ENCODE measurements around the gene MRM1. TPM values are rescaled to one million over a fixed set of nuclear protein-coding genes. Genes with fewer than 3 reads are reported as not detected.
A peak's percentile ranks its signal among the peaks of the same experiment; 100 is the strongest.

MRM1 gene
- total and polyA plus RNA-seq, 4 donors = 2.1 to 4.3 (median 3.1) TPM

DNA sequence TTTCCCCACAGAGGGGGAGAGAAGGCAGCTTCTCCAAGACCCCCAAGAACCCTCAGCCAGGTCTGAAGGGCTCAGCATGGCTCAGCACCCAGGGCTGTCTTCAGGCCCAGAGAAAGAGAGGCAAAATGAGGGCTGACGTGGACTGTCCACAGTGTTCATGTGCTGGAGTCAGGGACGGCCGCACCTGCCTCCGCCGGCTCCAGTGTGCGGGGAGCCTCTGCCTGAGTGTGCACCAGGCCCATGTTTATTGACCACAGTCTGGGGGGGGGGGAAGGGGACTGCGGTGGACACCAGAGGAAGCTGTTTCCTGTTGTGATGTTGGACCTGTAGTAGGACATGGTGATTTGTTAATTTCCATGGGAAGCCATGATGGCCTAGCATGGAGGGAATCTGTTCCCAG lies 6.9 kb downstream of the MRM1 start:
- intact Hi-C loops (cut with DNase I) = no loop called here
- Histone ChIP-seq H3K36me3 (ENCODE audit: control insufficient read depth in 1 of 2, insufficient read depth in 2 of 2, low read length in 1 of 2) (no peaks in the 10 kb centered on the region), H3K27ac (ENCODE audit: low read depth in 1 of 2, low read length in 2 of 2) (no peak overlapping the region), H3K9me3 (ENCODE audit: control insufficient read depth, low read length) (no peaks in the 10 kb centered on the region), H3K4me1 (ENCODE audit: control insufficient read depth in 1 of 2, insufficient read depth in 2 of 2, low read length in 2 of 2) (no peaks in the 10 kb centered on the region), H3K4me3 (ENCODE audit: low read length in 2 of 2) (no peak overlapping the region), H3K27me3 (ENCODE audit: control insufficient read depth in 1 of 2, insufficient read depth in 2 of 2, low read length in 1 of 2) (no peaks in the 10 kb centered on the region)
- DNase-seq (peak in 1 of 2 donors; percentile 59), ATAC-seq (ENCODE audit: low FRiP score) (no peak)
- 84 to 86% methylated on average over 7 of the region's 7 CpGs for WGBS, 2 donors

DNA sequence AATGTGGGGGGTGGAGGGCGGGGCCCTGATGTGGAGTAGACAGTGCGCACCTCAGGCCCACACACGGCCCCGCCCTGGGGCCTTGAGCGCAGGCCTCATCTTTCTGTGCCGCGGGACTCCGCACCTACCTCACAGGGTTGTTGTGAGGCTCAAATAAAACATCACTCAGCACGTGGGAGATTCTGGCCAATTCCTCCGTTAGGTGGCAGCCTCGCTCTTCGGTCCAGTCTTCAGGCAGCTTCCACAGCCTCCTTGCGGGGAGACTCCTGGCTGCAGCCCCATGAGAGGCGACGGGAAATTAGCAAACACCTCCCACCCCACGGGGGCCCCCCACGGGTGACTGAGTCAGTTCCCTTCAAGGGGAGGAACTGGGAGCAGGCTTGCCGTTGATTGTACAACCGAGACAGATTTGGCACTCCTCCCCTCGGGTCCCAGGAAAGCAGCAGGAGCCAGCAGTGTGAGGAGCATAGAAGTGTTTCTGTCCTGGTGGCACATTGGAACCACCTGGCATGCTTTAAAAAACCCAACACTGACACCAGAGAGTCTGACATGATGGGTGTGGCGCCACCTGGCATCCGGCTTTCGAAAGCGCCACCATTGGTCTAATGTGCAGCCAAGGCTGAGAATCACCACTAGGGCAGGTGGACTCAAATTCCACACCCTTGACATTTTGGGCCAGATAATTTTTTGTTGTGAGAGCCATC lies 7.6 kb downstream of the MRM1 start:
- Histone ChIP-seq H3K36me3 (ENCODE audit: control insufficient read depth in 1 of 2, insufficient read depth in 2 of 2, low read length in 1 of 2) (no peaks in the 10 kb centered on the region), H3K4me3 (ENCODE audit: low read length in 2 of 2) (no peak overlapping the region), H3K9me3 (ENCODE audit: control insufficient read depth, low read length) (no peaks in the 10 kb centered on the region), H3K27ac (ENCODE audit: low read depth in 1 of 2, low read length in 2 of 2) (no peak overlapping the region), H3K4me1 (ENCODE audit: control insufficient read depth in 1 of 2, insufficient read depth in 2 of 2, low read length in 2 of 2) (no peaks in the 10 kb centered on the region), H3K27me3 (ENCODE audit: control insufficient read depth in 1 of 2, insufficient read depth in 2 of 2, low read length in 1 of 2) (no peaks in the 10 kb centered on the region)
- intact Hi-C loops (cut with DNase I) = no loop called here
- DNase-seq = peak; percentile 63 to 80
- ATAC-seq (ENCODE audit: low FRiP score) = no peak
- 29 to 31% methylated on average over 24 of the region's 24 CpGs for WGBS, 2 donors

DNA sequence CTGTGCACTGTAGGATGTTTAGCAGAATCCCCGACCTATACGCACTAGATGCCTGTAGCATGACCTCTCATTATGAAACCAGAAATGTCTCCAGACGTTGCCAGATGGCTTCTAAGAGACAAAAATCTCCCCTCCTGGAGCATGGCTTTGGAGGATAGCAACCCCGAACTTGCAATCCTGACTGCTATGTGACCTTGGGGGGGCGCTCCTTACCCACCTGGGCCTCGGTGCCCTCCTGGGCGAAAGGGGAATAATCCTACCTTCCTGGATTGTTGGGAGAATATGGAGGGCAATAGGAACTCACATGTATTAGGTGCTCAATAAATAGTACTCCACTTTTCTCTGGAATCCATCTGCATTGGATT lies 8.1 kb downstream of the MRM1 start:
- intact Hi-C loops (cut with DNase I) = no loop called here
- WGBS, 2 donors = 74 to 77% methylated on average over 7 of the region's 7 CpGs
- Histone ChIP-seq H3K27me3 (ENCODE audit: control insufficient read depth in 1 of 2, insufficient read depth in 2 of 2, low read length in 1 of 2) (no peaks in the 10 kb centered on the region), H3K4me1 (ENCODE audit: control insufficient read depth in 1 of 2, insufficient read depth in 2 of 2, low read length in 2 of 2) (no peaks in the 10 kb centered on the region), H3K4me3 (ENCODE audit: low read length in 2 of 2) (no peak overlapping the region), H3K27ac (ENCODE audit: low read depth in 1 of 2, low read length in 2 of 2) (no peak overlapping the region), H3K36me3 (ENCODE audit: control insufficient read depth in 1 of 2, insufficient read depth in 2 of 2, low read length in 1 of 2) (no peaks in the 10 kb centered on the region), H3K9me3 (ENCODE audit: control insufficient read depth, low read length) (no peaks in the 10 kb centered on the region)
- ATAC-seq (ENCODE audit: low FRiP score) = no peak
- no peak for DNase-seq

DNA sequence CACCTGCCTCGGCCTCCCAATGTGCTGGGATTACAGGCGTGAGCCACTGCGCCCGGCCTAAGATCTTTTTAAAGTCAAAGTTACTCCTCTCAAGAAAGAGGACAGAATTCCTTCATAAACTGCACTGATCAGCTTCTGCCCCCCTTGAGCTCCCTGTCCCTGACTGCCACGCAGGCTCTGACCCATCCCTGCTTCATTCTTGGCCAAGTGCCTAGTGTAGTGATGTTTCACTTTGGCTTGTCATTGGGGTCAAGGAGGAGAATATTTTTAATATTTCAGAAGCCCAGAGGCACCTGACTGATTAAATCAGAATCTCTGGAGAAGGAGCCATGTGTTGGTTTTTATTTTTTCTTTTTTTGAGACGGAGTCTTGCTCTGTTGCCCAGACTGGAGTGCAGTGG lies 9.1 kb downstream of the MRM1 start:
- Histone ChIP-seq H3K4me3 (ENCODE audit: low read length in 2 of 2) (no peak overlapping the region), H3K9me3 (ENCODE audit: control insufficient read depth, low read length) (no peaks in the 10 kb centered on the region), H3K36me3 (ENCODE audit: control insufficient read depth in 1 of 2, insufficient read depth in 2 of 2, low read length in 1 of 2) (no peaks in the 10 kb centered on the region), H3K27me3 (ENCODE audit: control insufficient read depth in 1 of 2, insufficient read depth in 2 of 2, low read length in 1 of 2) (no peaks in the 10 kb centered on the region), H3K27ac (ENCODE audit: low read depth in 1 of 2, low read length in 2 of 2) (no peak overlapping the region), H3K4me1 (ENCODE audit: control insufficient read depth in 1 of 2, insufficient read depth in 2 of 2, low read length in 2 of 2) (no peaks in the 10 kb centered on the region)
- DNase-seq = no peak
- intact Hi-C loops (cut with DNase I) = no loop called here
- WGBS, 2 donors = 78 to 81% methylated on average over 6 of the region's 6 CpGs
- ATAC-seq (ENCODE audit: low FRiP score) = no peak

DNA sequence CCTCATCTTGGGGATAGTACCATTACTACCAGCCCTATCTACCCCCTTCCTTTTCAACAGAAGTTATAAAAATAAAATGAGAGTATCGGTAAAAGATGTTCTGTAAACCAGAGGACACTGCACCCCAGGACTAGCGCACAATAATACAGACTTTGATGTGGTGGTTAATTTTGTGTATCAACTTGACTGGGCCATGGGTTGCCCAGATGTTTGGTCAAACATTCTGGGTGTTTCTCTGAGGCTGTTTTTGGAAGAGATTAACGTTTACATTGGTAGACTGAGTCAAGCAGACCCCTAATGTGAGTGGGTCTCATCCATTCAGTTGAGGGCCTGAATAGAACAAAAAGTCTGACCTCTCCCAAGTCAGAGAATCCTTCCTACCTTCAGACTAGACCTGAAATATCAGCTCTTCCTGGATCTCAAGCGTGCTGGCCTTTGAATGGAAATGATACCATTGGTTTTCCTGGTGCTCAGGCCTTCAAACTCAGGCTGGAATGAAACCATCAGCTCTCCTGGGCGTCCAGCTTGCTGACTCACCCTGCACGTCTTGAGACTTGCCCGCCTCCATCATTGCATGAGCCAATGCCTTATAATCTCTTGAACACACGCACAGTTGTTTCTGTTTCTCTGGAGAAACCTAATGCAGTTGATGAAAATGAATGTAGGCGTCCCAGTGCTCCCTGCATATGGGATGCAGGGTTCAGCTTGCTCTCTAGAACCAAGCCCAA lies 10.1 kb downstream of the MRM1 start:
- no peak for ATAC-seq (ENCODE audit: low FRiP score)
- H3K27ac ChIP-seq (ENCODE audit: low read depth in 1 of 2, low read length in 2 of 2) = no peak overlapping the region
- no peaks in the 10 kb centered on the region for H3K4me1 ChIP-seq (ENCODE audit: control insufficient read depth in 1 of 2, insufficient read depth in 2 of 2, low read length in 2 of 2)
- intact Hi-C loops (cut with DNase I) = no loop called here
- H3K4me3 ChIP-seq (ENCODE audit: low read length in 2 of 2) = no peak overlapping the region
- no peaks in the 10 kb centered on the region for H3K9me3 ChIP-seq (ENCODE audit: control insufficient read depth, low read length)
- no peak for DNase-seq
- no peaks in the 10 kb centered on the region for H3K36me3 ChIP-seq (ENCODE audit: control insufficient read depth in 1 of 2, insufficient read depth in 2 of 2, low read length in 1 of 2)
- no peaks in the 10 kb centered on the region for H3K27me3 ChIP-seq (ENCODE audit: control insufficient read depth in 1 of 2, insufficient read depth in 2 of 2, low read length in 1 of 2)
- WGBS, 2 donors = 67 to 69% methylated on average over 9 of the region's 9 CpGs

DNA sequence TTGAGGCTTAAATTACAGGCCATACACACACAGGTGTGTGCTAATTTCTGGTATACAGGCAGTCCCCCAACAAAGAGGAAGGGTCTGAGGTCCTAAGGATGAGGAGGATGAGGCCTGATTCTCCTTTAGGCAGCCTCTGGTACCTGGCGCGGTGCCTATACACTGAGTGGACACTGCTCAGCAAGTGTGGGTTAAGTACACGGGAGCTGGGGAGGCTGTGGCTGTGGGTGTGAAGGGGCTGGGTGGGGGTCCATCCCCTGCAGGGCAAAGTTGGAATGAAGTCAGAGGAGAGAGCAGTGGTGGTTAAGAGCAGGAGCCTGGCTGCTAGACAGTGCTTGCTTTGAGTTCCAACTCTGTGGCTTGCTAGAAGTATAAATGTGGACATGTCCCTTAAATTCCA lies 10.9 kb downstream of the MRM1 start:
- ATAC-seq (ENCODE audit: low FRiP score) = no peak
- H3K4me3 ChIP-seq (ENCODE audit: low read length in 2 of 2) = no peak overlapping the region
- intact Hi-C loops (cut with DNase I) = no loop called here
- H3K9me3 ChIP-seq (ENCODE audit: control insufficient read depth, low read length) = no peaks in the 10 kb centered on the region
- 69 to 72% methylated on average over 3 of the region's 3 CpGs for WGBS, 2 donors
- no peak overlapping the region for H3K27ac ChIP-seq (ENCODE audit: low read depth in 1 of 2, low read length in 2 of 2)
- DNase-seq = no peak
- no peaks in the 10 kb centered on the region for H3K27me3 ChIP-seq (ENCODE audit: control insufficient read depth in 1 of 2, insufficient read depth in 2 of 2, low read length in 1 of 2)
- no peaks in the 10 kb centered on the region for H3K36me3 ChIP-seq (ENCODE audit: control insufficient read depth in 1 of 2, insufficient read depth in 2 of 2, low read length in 1 of 2)
- H3K4me1 ChIP-seq (ENCODE audit: control insufficient read depth in 1 of 2, insufficient read depth in 2 of 2, low read length in 2 of 2) = no peaks in the 10 kb centered on the region

DNA sequence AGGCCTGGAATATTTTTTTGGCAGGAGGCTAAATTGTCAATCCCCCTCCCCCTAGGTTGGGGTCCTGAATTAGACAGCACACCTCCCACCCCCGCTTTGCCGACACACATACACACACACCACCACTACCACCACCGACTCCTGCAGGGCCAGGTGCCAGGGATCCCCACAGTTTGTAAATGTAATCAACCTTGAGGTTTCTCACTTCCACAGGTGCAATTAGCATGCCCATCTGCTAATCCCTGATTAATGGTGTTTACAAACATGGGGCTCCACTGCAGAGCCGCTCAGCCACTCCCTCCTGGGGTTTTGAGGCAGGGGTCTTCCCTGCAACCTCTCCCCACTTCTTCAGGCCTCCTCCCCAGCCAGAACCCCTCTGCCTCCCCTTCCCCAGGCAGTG lies 11.8 kb downstream of the MRM1 start:
- no peaks in the 10 kb centered on the region for H3K27me3 ChIP-seq (ENCODE audit: control insufficient read depth in 1 of 2, insufficient read depth in 2 of 2, low read length in 1 of 2)
- no peak overlapping the region for H3K27ac ChIP-seq (ENCODE audit: low read depth in 1 of 2, low read length in 2 of 2)
- H3K36me3 ChIP-seq (ENCODE audit: control insufficient read depth in 1 of 2, insufficient read depth in 2 of 2, low read length in 1 of 2) = no peaks in the 10 kb centered on the region
- no peaks in the 10 kb centered on the region for H3K4me1 ChIP-seq (ENCODE audit: control insufficient read depth in 1 of 2, insufficient read depth in 2 of 2, low read length in 2 of 2)
- no peaks in the 10 kb centered on the region for H3K9me3 ChIP-seq (ENCODE audit: control insufficient read depth, low read length)
- ATAC-seq (ENCODE audit: low FRiP score) = no peak
- H3K4me3 ChIP-seq (ENCODE audit: low read length in 2 of 2) = no peak overlapping the region
- DNase-seq = no peak
- intact Hi-C loops (cut with DNase I) = no loop called here
- WGBS, 2 donors = 25 to 35% methylated on average over 4 of the region's 4 CpGs

DNA sequence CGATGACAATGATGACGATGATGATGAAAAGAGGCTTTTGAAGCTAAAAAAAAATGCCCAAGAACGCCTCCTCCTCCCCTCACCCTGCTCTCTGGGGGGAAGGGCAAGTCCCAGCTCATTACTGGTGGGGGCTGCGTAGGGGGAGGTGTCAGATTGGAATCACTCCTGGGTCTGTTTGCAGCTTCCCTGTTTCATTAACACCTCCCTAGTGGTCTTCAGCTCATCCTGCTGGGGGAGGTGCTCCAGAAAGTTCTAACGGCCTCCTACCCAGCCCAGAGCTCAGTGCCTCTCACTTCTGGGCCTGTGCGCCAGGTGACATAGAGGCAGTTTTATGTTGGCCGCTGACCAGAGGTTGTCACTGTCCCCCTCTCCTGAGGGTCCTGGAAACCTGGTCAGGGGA lies 12.7 kb downstream of the MRM1 start:
- 51 to 60% methylated on average over 7 of the region's 7 CpGs for WGBS, 2 donors
- ATAC-seq (ENCODE audit: low FRiP score) = no peak

DNA sequence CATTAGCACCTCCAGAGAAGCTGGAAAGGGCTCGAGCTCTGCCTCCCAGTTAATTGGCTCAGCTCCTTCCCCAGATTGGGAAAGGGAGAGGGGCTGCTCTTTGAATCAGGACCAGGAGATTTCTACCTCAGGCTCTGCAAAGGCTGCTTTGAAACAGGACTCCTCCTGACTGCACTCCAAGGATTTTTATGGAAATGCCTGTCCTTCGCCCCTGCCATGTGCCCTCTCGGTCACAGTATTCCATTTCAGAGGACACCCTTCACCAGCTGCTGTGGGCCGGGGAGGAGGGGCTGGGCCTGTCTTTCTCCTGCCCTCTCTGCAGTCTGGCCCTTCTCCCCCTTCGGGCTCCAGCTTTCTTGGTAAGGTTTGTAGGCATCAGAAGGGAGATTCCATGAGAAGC lies 13.6 kb downstream of the MRM1 start:
- DNase-seq = no peak
- 22% methylated on average over 5 of the region's 5 CpGs for WGBS, 2 donors
- H3K27me3 ChIP-seq (ENCODE audit: control insufficient read depth in 1 of 2, insufficient read depth in 2 of 2, low read length in 1 of 2) = no peaks in the 10 kb centered on the region

More for the DNA sequence above, 12.7 kb downstream of the MRM1 start:
- H3K27me3 ChIP-seq (ENCODE audit: control insufficient read depth in 1 of 2, insufficient read depth in 2 of 2, low read length in 1 of 2) = no peaks in the 10 kb centered on the region
- intact Hi-C loops (cut with DNase I) = no loop called here
- no peaks in the 10 kb centered on the region for H3K9me3 ChIP-seq (ENCODE audit: control insufficient read depth, low read length)
- DNase-seq = no peak
- no peaks in the 10 kb centered on the region for H3K36me3 ChIP-seq (ENCODE audit: control insufficient read depth in 1 of 2, insufficient read depth in 2 of 2, low read length in 1 of 2)
- H3K4me1 ChIP-seq (ENCODE audit: control insufficient read depth in 1 of 2, insufficient read depth in 2 of 2, low read length in 2 of 2) = no peaks in the 10 kb centered on the region
- H3K27ac ChIP-seq (ENCODE audit: low read depth in 1 of 2, low read length in 2 of 2) = no peak overlapping the region
- no peak overlapping the region for H3K4me3 ChIP-seq (ENCODE audit: low read length in 2 of 2)

More for the DNA sequence above, 13.6 kb downstream of the MRM1 start:
- Histone ChIP-seq H3K4me3 (ENCODE audit: low read length in 2 of 2) (no peak overlapping the region), H3K4me1 (ENCODE audit: control insufficient read depth in 1 of 2, insufficient read depth in 2 of 2, low read length in 2 of 2) (no peaks in the 10 kb centered on the region), H3K9me3 (ENCODE audit: control insufficient read depth, low read length) (no peaks in the 10 kb centered on the region), H3K36me3 (ENCODE audit: control insufficient read depth in 1 of 2, insufficient read depth in 2 of 2, low read length in 1 of 2) (no peaks in the 10 kb centered on the region), H3K27ac (ENCODE audit: low read depth in 1 of 2, low read length in 2 of 2) (no peak overlapping the region)
- intact Hi-C loops (cut with DNase I) = no loop called here
- no peak for ATAC-seq (ENCODE audit: low FRiP score)
